ENCODE results near the gene SRRM2. TPM values are rescaled to one million over a fixed set of nuclear protein-coding genes. Genes with fewer than 3 reads are reported as not detected.

SRRM2 gene
- polyA plus RNA-seq, 2 donors = 317 to 886 TPM

DNA sequence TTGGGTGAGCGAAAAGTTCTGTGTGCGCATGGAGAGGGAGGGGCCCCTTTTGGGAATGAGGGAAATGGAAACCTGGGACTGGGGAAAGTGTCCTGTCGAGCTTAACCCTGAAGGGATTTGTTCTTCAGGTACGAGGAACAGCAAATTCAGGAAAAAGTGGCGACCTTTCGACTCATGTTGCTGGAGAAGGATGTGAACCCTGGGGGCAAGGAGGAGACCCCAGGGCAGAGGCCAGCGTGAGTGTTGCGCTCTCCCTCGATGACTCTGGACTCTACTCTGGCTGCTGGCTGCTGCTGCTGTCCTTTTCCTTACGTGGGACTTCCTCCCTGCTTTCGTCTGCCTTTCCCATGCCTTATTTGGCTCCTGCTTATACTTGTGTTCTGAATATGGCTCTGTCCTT, 4.9 kb downstream of the SRRM2 start:
- Histone ChIP-seq H3K27me3 (ENCODE audit: control insufficient read depth in 1 of 2, insufficient read depth in 2 of 2, low read length in 2 of 2) (no peaks in the 10 kb centered on the region), H3K4me1 (ENCODE audit: control insufficient read depth in 2 of 2, insufficient read depth in 2 of 2, low read length in 1 of 2) (peaks cover 2 to 6% of the 10 kb centered on the region in 2 donors), H3K9me3 (ENCODE audit: control insufficient read depth in 2 of 2, insufficient read depth in 1 of 2, low read depth in 1 of 2, low read length in 1 of 2) (no peaks in the 10 kb centered on the region), H3K36me3 (ENCODE audit: control insufficient read depth in 2 of 2, insufficient read depth in 2 of 2, low read length in 1 of 2) (peaks cover 30 to 37% of the 10 kb centered on the region in 2 donors), H3K27ac (ENCODE audit: low read depth in 2 of 2, low read length in 1 of 2) (no peak overlapping the region), H3K4me3 (ENCODE audit: low read depth in 1 of 2, low read length in 2 of 2) (no peak overlapping the region)
- WGBS, 2 donors = 76 to 79% methylated on average over 11 of the region's 11 CpGs

GRCh38 chr16:2761472-2761871, 9.0 kb downstream of the SRRM2 start:
- no peaks in the 10 kb centered on the region for H3K9me3 ChIP-seq (ENCODE audit: control insufficient read depth in 2 of 2, insufficient read depth in 1 of 2, low read depth in 1 of 2, low read length in 1 of 2)
- WGBS, 2 donors = 97 to 98% methylated on average over 10 of the region's 10 CpGs
- H3K4me1 ChIP-seq (ENCODE audit: control insufficient read depth in 2 of 2, insufficient read depth in 2 of 2, low read length in 1 of 2) = peaks cover 2% of the 10 kb centered on the region in 2 donors
- H3K27ac ChIP-seq (ENCODE audit: low read depth in 2 of 2, low read length in 1 of 2) = no peak overlapping the region
- H3K4me3 ChIP-seq (ENCODE audit: low read depth in 1 of 2, low read length in 2 of 2) = no peak overlapping the region
- H3K36me3 ChIP-seq (ENCODE audit: control insufficient read depth in 2 of 2, insufficient read depth in 2 of 2, low read length in 1 of 2) = peaks cover 38 to 68% of the 10 kb centered on the region in 2 donors
- H3K27me3 ChIP-seq (ENCODE audit: control insufficient read depth in 1 of 2, insufficient read depth in 2 of 2, low read length in 2 of 2) = no peaks in the 10 kb centered on the region

GRCh38 chr16:2761886-2762583, 9.6 kb downstream of the SRRM2 start:
- Histone ChIP-seq H3K27me3 (ENCODE audit: control insufficient read depth in 1 of 2, insufficient read depth in 2 of 2, low read length in 2 of 2) (no peaks in the 10 kb centered on the region), H3K4me3 (ENCODE audit: low read depth in 1 of 2, low read length in 2 of 2) (no peak overlapping the region), H3K36me3 (ENCODE audit: control insufficient read depth in 2 of 2, insufficient read depth in 2 of 2, low read length in 1 of 2) (peaks cover 38 to 71% of the 10 kb centered on the region in 2 donors), H3K4me1 (ENCODE audit: control insufficient read depth in 2 of 2, insufficient read depth in 2 of 2, low read length in 1 of 2) (peaks cover 2% of the 10 kb centered on the region in 2 donors), H3K27ac (ENCODE audit: low read depth in 2 of 2, low read length in 1 of 2) (no peak overlapping the region), H3K9me3 (ENCODE audit: control insufficient read depth in 2 of 2, insufficient read depth in 1 of 2, low read depth in 1 of 2, low read length in 1 of 2) (no peaks in the 10 kb centered on the region)
- 97 to 98% methylated on average over 42 of the region's 42 CpGs for WGBS, 2 donors

DNA sequence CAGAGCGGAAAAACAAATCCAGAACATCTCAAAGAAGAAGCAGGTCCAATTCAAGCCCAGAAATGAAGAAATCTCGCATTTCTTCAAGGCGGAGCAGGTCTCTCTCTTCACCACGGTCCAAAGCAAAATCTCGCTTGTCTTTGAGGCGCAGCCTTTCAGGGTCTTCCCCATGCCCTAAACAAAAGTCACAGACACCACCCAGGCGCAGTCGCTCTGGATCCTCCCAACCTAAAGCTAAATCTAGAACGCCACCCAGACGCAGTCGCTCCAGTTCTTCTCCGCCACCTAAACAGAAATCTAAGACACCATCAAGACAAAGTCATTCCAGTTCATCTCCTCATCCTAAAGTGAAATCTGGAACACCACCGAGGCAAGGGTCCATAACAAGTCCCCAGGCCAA, 10.3 kb downstream of the SRRM2 start:
- no peak overlapping the region for H3K27ac ChIP-seq (ENCODE audit: low read depth in 2 of 2, low read length in 1 of 2)
- H3K4me3 ChIP-seq (ENCODE audit: low read depth in 1 of 2, low read length in 2 of 2) = no peak overlapping the region
- H3K36me3 ChIP-seq (ENCODE audit: control insufficient read depth in 2 of 2, insufficient read depth in 2 of 2, low read length in 1 of 2) = peaks cover 42 to 73% of the 10 kb centered on the region in 2 donors
- 98% methylated on average over 13 of the region's 13 CpGs for WGBS, 2 donors
- H3K4me1 ChIP-seq (ENCODE audit: control insufficient read depth in 2 of 2, insufficient read depth in 2 of 2, low read length in 1 of 2) = peaks cover 6 to 7% of the 10 kb centered on the region in 2 donors
- no peaks in the 10 kb centered on the region for H3K9me3 ChIP-seq (ENCODE audit: control insufficient read depth in 2 of 2, insufficient read depth in 1 of 2, low read depth in 1 of 2, low read length in 1 of 2)
- no peaks in the 10 kb centered on the region for H3K27me3 ChIP-seq (ENCODE audit: control insufficient read depth in 1 of 2, insufficient read depth in 2 of 2, low read length in 2 of 2)

DNA sequence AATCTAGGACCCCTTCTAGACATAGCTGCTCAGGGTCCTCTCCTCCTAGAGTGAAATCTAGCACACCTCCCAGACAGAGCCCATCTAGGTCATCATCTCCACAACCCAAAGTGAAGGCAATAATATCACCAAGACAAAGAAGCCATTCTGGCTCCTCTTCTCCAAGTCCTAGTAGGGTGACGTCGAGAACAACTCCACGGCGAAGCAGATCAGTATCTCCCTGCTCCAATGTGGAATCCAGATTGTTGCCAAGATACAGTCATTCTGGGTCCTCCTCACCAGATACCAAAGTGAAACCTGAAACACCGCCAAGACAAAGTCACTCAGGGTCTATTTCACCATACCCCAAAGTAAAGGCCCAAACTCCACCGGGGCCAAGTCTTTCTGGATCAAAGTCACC, 10.7 kb downstream of the SRRM2 start:
- Histone ChIP-seq H3K4me3 (ENCODE audit: low read depth in 1 of 2, low read length in 2 of 2) (no peak overlapping the region), H3K27me3 (ENCODE audit: control insufficient read depth in 1 of 2, insufficient read depth in 2 of 2, low read length in 2 of 2) (no peaks in the 10 kb centered on the region), H3K4me1 (ENCODE audit: control insufficient read depth in 2 of 2, insufficient read depth in 2 of 2, low read length in 1 of 2) (peaks cover 5 to 9% of the 10 kb centered on the region in 2 donors), H3K36me3 (ENCODE audit: control insufficient read depth in 2 of 2, insufficient read depth in 2 of 2, low read length in 1 of 2) (peaks cover 41 to 73% of the 10 kb centered on the region in 2 donors), H3K27ac (ENCODE audit: low read depth in 2 of 2, low read length in 1 of 2) (no peak overlapping the region), H3K9me3 (ENCODE audit: control insufficient read depth in 2 of 2, insufficient read depth in 1 of 2, low read depth in 1 of 2, low read length in 1 of 2) (no peaks in the 10 kb centered on the region)
- WGBS, 2 donors = 95 to 100% methylated on average over 6 of the region's 6 CpGs

DNA sequence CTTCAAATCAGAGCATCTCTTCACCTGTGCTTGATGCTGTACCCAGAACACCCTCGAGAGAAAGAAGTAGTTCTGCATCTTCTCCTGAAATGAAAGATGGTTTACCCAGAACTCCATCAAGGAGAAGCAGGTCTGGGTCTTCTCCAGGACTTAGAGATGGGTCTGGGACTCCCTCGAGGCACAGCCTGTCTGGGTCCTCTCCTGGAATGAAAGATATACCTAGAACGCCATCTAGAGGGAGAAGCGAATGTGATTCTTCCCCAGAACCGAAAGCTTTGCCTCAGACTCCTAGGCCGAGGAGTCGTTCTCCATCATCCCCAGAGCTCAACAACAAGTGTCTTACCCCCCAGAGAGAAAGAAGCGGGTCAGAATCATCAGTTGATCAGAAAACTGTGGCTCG, 12.3 kb downstream of the SRRM2 start:
- Histone ChIP-seq H3K9me3 (ENCODE audit: control insufficient read depth in 2 of 2, insufficient read depth in 1 of 2, low read depth in 1 of 2, low read length in 1 of 2) (no peaks in the 10 kb centered on the region), H3K27ac (ENCODE audit: low read depth in 2 of 2, low read length in 1 of 2) (no peak overlapping the region), H3K36me3 (ENCODE audit: control insufficient read depth in 2 of 2, insufficient read depth in 2 of 2, low read length in 1 of 2) (peaks cover 40 to 82% of the 10 kb centered on the region in 2 donors), H3K27me3 (ENCODE audit: control insufficient read depth in 1 of 2, insufficient read depth in 2 of 2, low read length in 2 of 2) (no peaks in the 10 kb centered on the region), H3K4me3 (ENCODE audit: low read depth in 1 of 2, low read length in 2 of 2) (no peak overlapping the region), H3K4me1 (ENCODE audit: control insufficient read depth in 2 of 2, insufficient read depth in 2 of 2, low read length in 1 of 2) (peaks cover 5 to 23% of the 10 kb centered on the region in 2 donors)
- 92 to 95% methylated on average over 9 of the region's 9 CpGs for WGBS, 2 donors

DNA sequence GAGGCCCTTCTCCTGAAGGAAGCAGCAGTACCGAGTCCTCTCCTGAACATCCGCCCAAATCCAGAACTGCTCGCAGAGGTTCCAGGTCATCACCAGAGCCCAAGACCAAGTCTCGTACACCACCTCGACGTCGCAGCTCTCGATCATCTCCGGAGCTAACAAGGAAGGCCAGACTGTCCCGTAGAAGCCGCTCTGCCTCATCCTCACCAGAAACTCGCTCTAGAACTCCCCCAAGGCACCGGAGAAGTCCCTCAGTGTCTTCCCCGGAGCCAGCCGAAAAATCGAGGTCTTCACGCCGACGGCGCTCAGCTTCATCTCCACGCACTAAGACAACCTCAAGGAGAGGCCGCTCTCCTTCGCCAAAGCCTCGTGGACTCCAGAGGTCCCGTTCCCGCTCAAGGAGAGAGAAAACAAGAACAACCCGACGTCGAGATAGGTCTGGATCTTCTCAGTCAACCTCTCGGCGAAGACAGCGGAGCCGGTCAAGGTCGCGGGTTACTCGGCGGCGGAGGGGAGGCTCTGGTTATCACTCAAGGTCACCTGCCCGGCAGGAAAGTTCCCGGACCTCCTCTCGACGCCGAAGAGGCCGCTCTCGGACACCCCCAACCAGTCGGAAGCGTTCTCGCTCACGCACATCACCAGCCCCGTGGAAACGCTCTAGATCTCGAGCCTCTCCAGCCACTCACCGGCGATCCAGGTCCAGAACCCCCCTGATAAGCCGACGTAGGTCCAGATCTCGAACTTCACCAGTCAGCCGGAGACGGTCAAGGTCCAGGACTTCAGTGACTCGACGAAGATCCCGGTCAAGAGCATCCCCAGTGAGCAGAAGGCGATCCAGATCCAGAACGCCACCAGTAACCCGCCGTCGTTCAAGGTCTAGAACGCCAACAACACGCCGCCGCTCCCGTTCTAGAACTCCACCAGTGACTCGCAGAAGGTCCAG, 13.3 kb downstream of the SRRM2 start:
- Histone ChIP-seq H3K4me3 (ENCODE audit: low read depth in 1 of 2, low read length in 2 of 2) (no peak overlapping the region), H3K27me3 (ENCODE audit: control insufficient read depth in 1 of 2, insufficient read depth in 2 of 2, low read length in 2 of 2) (no peaks in the 10 kb centered on the region), H3K9me3 (ENCODE audit: control insufficient read depth in 2 of 2, insufficient read depth in 1 of 2, low read depth in 1 of 2, low read length in 1 of 2) (no peaks in the 10 kb centered on the region), H3K4me1 (ENCODE audit: control insufficient read depth in 2 of 2, insufficient read depth in 2 of 2, low read length in 1 of 2) (peaks cover 7 to 28% of the 10 kb centered on the region in 2 donors), H3K36me3 (ENCODE audit: control insufficient read depth in 2 of 2, insufficient read depth in 2 of 2, low read length in 1 of 2) (peaks cover 42 to 86% of the 10 kb centered on the region in 2 donors), H3K27ac (ENCODE audit: low read depth in 2 of 2, low read length in 1 of 2) (no peak overlapping the region)
- WGBS, 2 donors = 98% methylated on average over 73 of the region's 73 CpGs

- Histone ChIP-seq H3K4me3 (ENCODE audit: low read depth in 1 of 2, low read length in 2 of 2) (no peak overlapping the region), H3K27me3 (ENCODE audit: control insufficient read depth in 1 of 2, insufficient read depth in 2 of 2, low read length in 2 of 2) (no peaks in the 10 kb centered on the region), H3K9me3 (ENCODE audit: control insufficient read depth in 2 of 2, insufficient read depth in 1 of 2, low read depth in 1 of 2, low read length in 1 of 2) (no peaks in the 10 kb centered on the region), H3K4me1 (ENCODE audit: control insufficient read depth in 2 of 2, insufficient read depth in 2 of 2, low read length in 1 of 2) (peaks cover 7 to 28% of the 10 kb centered on the region in 2 donors), H3K27ac (ENCODE audit: low read depth in 2 of 2, low read length in 1 of 2) (no peak overlapping the region), H3K36me3 (ENCODE audit: control insufficient read depth in 2 of 2, insufficient read depth in 2 of 2, low read length in 1 of 2) (peaks cover 46 to 89% of the 10 kb centered on the region in 2 donors)
- WGBS, 2 donors = 94% methylated on average over 44 of the region's 44 CpGs
These were observed 14.1 kb downstream of the SRRM2 start for GRCh38 chr16:2766430-2767139.

DNA sequence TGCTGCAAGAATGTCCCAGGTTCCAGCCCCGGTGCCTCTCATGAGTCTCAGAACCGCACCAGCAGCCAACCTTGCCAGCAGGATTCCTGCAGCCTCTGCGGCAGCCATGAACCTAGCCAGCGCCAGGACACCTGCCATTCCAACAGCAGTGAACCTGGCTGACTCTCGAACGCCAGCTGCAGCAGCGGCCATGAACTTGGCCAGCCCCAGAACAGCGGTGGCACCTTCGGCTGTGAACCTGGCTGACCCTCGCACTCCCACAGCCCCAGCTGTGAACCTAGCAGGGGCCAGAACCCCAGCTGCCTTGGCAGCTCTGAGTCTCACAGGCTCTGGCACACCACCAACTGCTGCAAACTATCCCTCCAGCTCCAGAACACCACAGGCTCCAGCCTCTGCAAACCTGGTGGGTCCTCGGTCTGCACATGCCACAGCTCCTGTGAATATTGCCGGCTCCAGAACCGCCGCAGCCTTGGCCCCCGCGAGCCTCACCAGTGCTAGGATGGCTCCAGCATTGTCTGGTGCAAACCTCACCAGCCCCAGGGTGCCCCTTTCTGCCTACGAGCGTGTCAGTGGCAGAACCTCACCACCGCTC, 14.8 kb downstream of the SRRM2 start:
- Histone ChIP-seq H3K9me3 (ENCODE audit: control insufficient read depth in 2 of 2, insufficient read depth in 1 of 2, low read depth in 1 of 2, low read length in 1 of 2) (no peaks in the 10 kb centered on the region), H3K4me3 (ENCODE audit: low read depth in 1 of 2, low read length in 2 of 2) (no peak overlapping the region), H3K4me1 (ENCODE audit: control insufficient read depth in 2 of 2, insufficient read depth in 2 of 2, low read length in 1 of 2) (peaks cover 7 to 28% of the 10 kb centered on the region in 2 donors), H3K27me3 (ENCODE audit: control insufficient read depth in 1 of 2, insufficient read depth in 2 of 2, low read length in 2 of 2) (no peaks in the 10 kb centered on the region), H3K27ac (ENCODE audit: low read depth in 2 of 2, low read length in 1 of 2) (peak overlapping the region; percentile 62 to 78), H3K36me3 (ENCODE audit: control insufficient read depth in 2 of 2, insufficient read depth in 2 of 2, low read length in 1 of 2) (peaks cover 45 to 89% of the 10 kb centered on the region in 2 donors)
- 77 to 78% methylated on average over 19 of the region's 19 CpGs for WGBS, 2 donors

Data from esophagus (tissue), 2 donors.